K562 (cell line): ENCODE data around the gene THADA. TPM values are rescaled to one million over a fixed set of nuclear protein-coding genes. Genes with fewer than 3 reads are reported as not detected.

Experiments used
- ATAC-seq: fragments of 200-7000 bp; cut with Tn5 transposase; 3 replicates; pipeline ENCODE4 v1.9.1; 2020; ENCODE audit warnings: moderate library complexity
- BruUV-seq: library from RNA; stranded (reverse); fragments of 400-500 nt; replicated peaks from 2 replicates; lab custom pipeline; 2021; lab: Mats Ljungman, UMichigan
- CTCF ChIA-PET: fragments of 300-600 bp; formaldehyde crosslinking; extraction: SDS; loops from one replicate; lab custom pipeline; 2021; ENCODE audit warnings: low intra/inter-chr PET ratio; lab: Yijun Ruan, JAX
- POLR2A ChIA-PET: fragments of 300-600, 350-650 bp; sonication (Branson Sonifier 250); formaldehyde crosslinking; extraction: SDS; loops from one replicate; lab custom pipeline; 2021; ENCODE audit warnings: antibody characterized with exemption, inconsistent platforms; lab: Yijun Ruan, JAX
- DNase-seq, 4 experiments: peaks; one replicate each; pipeline versions ENCODE4 v3.0.0 to v3.0.0-alpha.2; 2011 to 2018; ENCODE audit warnings: low spot score in 3 of 4, mixed read lengths in 3 of 4; ENCODE audit errors: extremely low read depth in 1 of 4
- FAIRE-seq: peaks from 2 replicates; lab custom pipeline; 2011; peaks lifted over from hg19 to GRCh38; lab: Jason Lieb, UNC
- H2AFZ ChIP-seq: 2 replicates; pipeline ENCODE4 v1.6.0; 2011; ENCODE audit warnings: low read depth, low read length, control low read depth, inconsistent platforms
- H3K27ac ChIP-seq: fragments of 200-600 bp; 3 replicates; pipeline ENCODE4 v1.8.0; 2011; ENCODE audit warnings: low read depth, mild to moderate bottlenecking, control low read depth, inconsistent platforms, low read length, moderate library complexity, mixed read lengths; ENCODE audit errors: extremely low read depth
- H3K27me3 ChIP-seq, 2 experiments: fragments of 300-600 bp in 1 of 2; 2 replicates in 1 of 2; 3 replicates in 1 of 2; pipeline versions ENCODE4 v1.6.0 to v1.8.0; 2011; ENCODE audit warnings: inconsistent platforms in 2 of 2, low read length in 2 of 2, mild to moderate bottlenecking in 1 of 2, mixed read lengths in 1 of 2, moderate library complexity in 1 of 2; ENCODE audit not compliant: control insufficient read depth in 2 of 2, insufficient read depth in 2 of 2
- H3K36me3 ChIP-seq: fragments of 300-600 bp; 3 replicates; pipeline ENCODE4 v1.8.0; 2011; ENCODE audit warnings: mild to moderate bottlenecking, low read length, inconsistent platforms; ENCODE audit not compliant: control insufficient read depth, insufficient read depth
- H3K4me1 ChIP-seq, 2 experiments: fragments of 200-600 bp in 1 of 2; replicated peaks in 1 of 2; 2 replicates in 1 of 2; 3 replicates in 1 of 2; pipeline versions ENCODE4 v1.5.1 to v1.8.0; 2011; ENCODE audit warnings: inconsistent platforms in 2 of 2, low read length in 2 of 2, mild to moderate bottlenecking in 1 of 2, mixed read lengths in 1 of 2, moderate library complexity in 1 of 2; ENCODE audit not compliant: control insufficient read depth in 2 of 2, insufficient read depth in 2 of 2
- H3K4me2 ChIP-seq: 2 replicates; pipeline ENCODE4 v1.6.1; 2011; ENCODE audit warnings: low read length, control low read depth, inconsistent platforms, mixed read lengths; ENCODE audit not compliant: insufficient read depth
- H3K4me3 ChIP-seq: fragments of 200-600 bp; sonication (generic), shearing (Covaris generic); 2 replicates; pipeline ENCODE4 v1.5.1; 2016; ENCODE audit warnings: control low read depth, inconsistent platforms
- H3K79me2 ChIP-seq: fragments of 200-600 bp; 3 replicates; pipeline ENCODE4 v1.8.0; 2011; ENCODE audit warnings: low read length, inconsistent platforms; ENCODE audit not compliant: control insufficient read depth, insufficient read depth
- H3K9ac ChIP-seq, 2 experiments: 2 replicates each; pipeline versions ENCODE4 v1.6.0 to v1.6.1; 2011; ENCODE audit warnings: low read depth in 2 of 2, low read length in 2 of 2, control low read depth in 1 of 2, inconsistent platforms in 1 of 2, mild to moderate bottlenecking in 1 of 2, mixed read lengths in 1 of 2; ENCODE audit not compliant: insufficient read depth in 1 of 2
- H3K9me1 ChIP-seq: one replicate; pipeline ENCODE4 v1.6.0; 2011; ENCODE audit warnings: inconsistent platforms, mild to moderate bottlenecking, low read length, moderate library complexity; ENCODE audit not compliant: control insufficient read depth, insufficient read depth
- H3K9me3 ChIP-seq: replicated peaks from 2 replicates; pipeline ENCODE4 v1.5.1; 2011; ENCODE audit warnings: low read depth, low read length, inconsistent platforms; ENCODE audit not compliant: control insufficient read depth, insufficient read depth
- H4K20me1 ChIP-seq: replicated peaks from 2 replicates; pipeline ENCODE4 v1.6.1; 2011; ENCODE audit warnings: low read length, inconsistent platforms, mixed read lengths; ENCODE audit not compliant: control insufficient read depth, insufficient read depth
- NR0B1 ChIP-seq: fragments of 450-650 bp; IDR thresholded peaks from one replicate; pipeline ENCODE4 v1.6.1; 2018; ENCODE audit warnings: mild to moderate bottlenecking, moderate library complexity; ENCODE audit not compliant: partially characterized antibody
- ZNF23 ChIP-seq: fragments of 250-450 bp; sonication (Bioruptor Pico); IDR thresholded peaks from 2 replicates; pipeline ENCODE4 v1.4.0; 2020; ENCODE audit warnings: mild to moderate bottlenecking
- in situ Hi-C: fragments of 300-500 bp; cut with MboI; formaldehyde crosslinking; loops from 4 replicates; pipeline ENCODE4 v1.15.0; 2018; ENCODE audit warnings: inconsistent platforms, mixed read lengths
- intact Hi-C: fragments of 100-400 bp; cut with micrococcal nuclease; formaldehyde crosslinking; loops from 2 replicates; pipeline ENCODE4 v1.14.2; 2022
- polyA plus RNA-seq, 8 experiments: library from polyadenylated mRNA; depleted of rRNA in 4 of 8; stranded (reverse) in 5 of 8; unstranded in 3 of 8; fragments of >200 nt; fragmentation: Nextera tagmentation in 2 of 8; fragmentation: Illumina TruSeq in 1 of 8; extraction: Ambion mirVana in 2 of 8; extraction: Trizol in 1 of 8; gene quantifications; 2 replicates each; pipeline versions ENCODE4 v1.2.1 to v1.2.3, GENCODE V29; 2011 to 2014; ENCODE audit warnings: inconsistent platforms in 1 of 8, missing spikeins in 1 of 8
- total RNA-seq, 7 experiments: library from RNA; depleted of rRNA in 6 of 7; stranded (reverse); fragments of >200 nt in 6 of 7; fragmentation: Illumina TruSeq in 2 of 7; extraction: Trizol in 2 of 7; gene quantifications; 2 replicates each; pipeline versions ENCODE4 v1.2.1 to v1.2.3, GENCODE V29; 2011 to 2021; ENCODE audit warnings: low replicate concordance in 1 of 7

Gene THADA
- total and polyA plus RNA-seq, 9 of the 15 experiments (the other 6 are each of a cell fraction or from before 2014, with no cell fraction given), result 17.8 to 34.7 (median 31.9) TPM

GRCh38 chr2:43486603-43487002 is 109.2 kb downstream of the THADA start:
- ChIA-PET CTCF (interaction anchor here (0.9 kb wide), 1 partner anchor 207 kb away, joined by 3 read pairs; no protein-coding TSS in a partner anchor), POLR2A (interaction anchor here (0.6 to 1.1 kb wide), 2 partner anchors 261 to 555 kb away, joined by 3 read pairs; no protein-coding TSS in a partner anchor)
- no peaks in the 10 kb centered on the region for H4K20me1 ChIP-seq
- H3K9me1 ChIP-seq, result no peaks in the 10 kb centered on the region
- no peak for FAIRE-seq
- no peak overlapping the region for H3K9ac ChIP-seq
- no peak overlapping the region for H3K4me2 ChIP-seq
- no peak overlapping the region for H2AFZ ChIP-seq
- in situ Hi-C loops, result loop anchor here (10.0 kb wide), 3 partner anchors 352 to 662 kb away; no protein-coding TSS in a partner anchor
- no peaks in the 10 kb centered on the region for H3K27me3 ChIP-seq
- no peak for DNase-seq
- H3K9me3 ChIP-seq, result no peaks in the 10 kb centered on the region
- H3K4me1 ChIP-seq, result no peaks in the 10 kb centered on the region
- H3K4me3 ChIP-seq, result no peak overlapping the region
- peaks cover 5% of the 10 kb centered on the region; the same call in 1 of the 3 replicates for H3K36me3 ChIP-seq
- no peak for ATAC-seq
- intact Hi-C loops, result loop anchor here (10.0 kb wide), 2 partner anchors 512 to 632 kb away; no protein-coding TSS in a partner anchor
- H3K27ac ChIP-seq, result no peak overlapping the region
- TF ChIP-seq NR0B1 (no peak), ZNF23 (CRISPR knock-in tag) (no peak)
- no peaks in the 10 kb centered on the region for H3K79me2 ChIP-seq
- no TSS peak for BruUV-seq
